HG02870 (cell line): ENCODE data around the gene IL19.

Experiments used
- ATAC-seq: cut with Tn5 transposase; IDR thresholded peaks from one replicate; pipeline ENCODE4 v1.9.1; 2021; ENCODE audit warnings: mild to moderate bottlenecking, moderate library complexity; ENCODE audit not compliant: unreplicated experiment

IL19 gene

GRCh38 chr1:206885341-206886060, 114.9 kb downstream of the IL19 start:
- no peak for ATAC-seq

DNA sequence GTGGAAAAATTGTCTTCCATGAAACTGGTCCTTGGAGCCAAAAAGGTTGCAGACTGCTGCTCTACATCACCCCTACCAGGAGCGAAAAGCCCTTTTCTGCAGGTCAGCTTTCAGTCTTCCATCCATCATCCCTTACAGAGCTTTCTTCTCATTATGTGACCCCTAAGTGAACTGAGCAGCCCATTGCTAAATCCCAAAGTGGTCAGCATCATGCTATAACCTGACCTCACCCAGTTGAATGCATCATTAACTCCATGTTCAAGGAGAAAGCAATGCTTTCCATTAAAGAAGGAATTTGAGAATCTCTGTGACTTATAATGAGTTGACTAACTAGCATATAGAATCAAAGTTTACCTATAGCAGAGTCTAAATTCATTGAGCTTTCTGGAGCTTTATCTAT, 116.3 kb downstream of the IL19 start:
- ATAC-seq, result no peak

GRCh38 chr1:206887701-206888100, 117.1 kb downstream of the IL19 start:
- no peak for ATAC-seq

- ATAC-seq, result no peak
Observed at GRCh38 chr1:206890125-206891060, 119.8 kb downstream of the IL19 start.

- ATAC-seq, result no peak
Observed at GRCh38 chr1:206891412-206891811, 120.8 kb downstream of the IL19 start.
